Neutrophil (primary cell): ENCODE results near the gene GARNL3.

ENCODE experiments used
- H3K27ac ChIP-seq: fragments of 200-600 bp; sonication (generic); 2 replicates; pipeline ENCODE4 v1.5.1; 2016; ENCODE audit warnings: mild to moderate bottlenecking, moderate library complexity
- H3K27me3 ChIP-seq: fragments of 200-600 bp; sonication (generic); 2 replicates; pipeline ENCODE4 v1.6.0; 2016; ENCODE audit warnings: mild to moderate bottlenecking
- H3K36me3 ChIP-seq: fragments of 200-600 bp; sonication (generic); 2 replicates; pipeline ENCODE4 v1.5.1; 2017
- H3K4me1 ChIP-seq, 2 experiments: fragments of 200-600 bp in 1 of 2; sonication (generic) in 1 of 2; 1 replicate in 1 of 2; 2 replicates in 1 of 2; pipeline versions ENCODE4 v1.5.1 to v1.6.1; 2013 to 2016; ENCODE audit warnings: low read depth in 1 of 2, low read length in 1 of 2, mild to moderate bottlenecking in 1 of 2, moderate library complexity in 1 of 2; ENCODE audit not compliant: control insufficient read depth in 1 of 2, insufficient read depth in 1 of 2
- H3K4me3 ChIP-seq, 2 experiments: fragments of 200-600 bp in 1 of 2; sonication (generic) in 1 of 2; 1 replicate in 1 of 2; 2 replicates in 1 of 2; pipeline ENCODE4 v1.5.1; 2013 to 2016; ENCODE audit warnings: low read depth in 1 of 2, low read length in 1 of 2, mild to moderate bottlenecking in 1 of 2, moderate library complexity in 1 of 2
- H3K9me3 ChIP-seq: fragments of 200-600 bp; sonication (generic); 2 replicates; pipeline ENCODE4 v1.5.1; 2016
- TF ChIP-seq, protein P1 (sequence below): fragments of 200-600 bp; sonication (generic); IDR thresholded peaks from 2 replicates; pipeline ENCODE4 v1.5.1; 2016; ENCODE audit warnings: antibody characterized with exemption

The GARNL3 gene

GRCh38 chr9:127424676-127424999, 160.1 kb downstream of the GARNL3 start:
- H3K36me3 ChIP-seq: peaks cover 12% of the 10 kb centered on the region
- TF ChIP-seq, protein P1, sequence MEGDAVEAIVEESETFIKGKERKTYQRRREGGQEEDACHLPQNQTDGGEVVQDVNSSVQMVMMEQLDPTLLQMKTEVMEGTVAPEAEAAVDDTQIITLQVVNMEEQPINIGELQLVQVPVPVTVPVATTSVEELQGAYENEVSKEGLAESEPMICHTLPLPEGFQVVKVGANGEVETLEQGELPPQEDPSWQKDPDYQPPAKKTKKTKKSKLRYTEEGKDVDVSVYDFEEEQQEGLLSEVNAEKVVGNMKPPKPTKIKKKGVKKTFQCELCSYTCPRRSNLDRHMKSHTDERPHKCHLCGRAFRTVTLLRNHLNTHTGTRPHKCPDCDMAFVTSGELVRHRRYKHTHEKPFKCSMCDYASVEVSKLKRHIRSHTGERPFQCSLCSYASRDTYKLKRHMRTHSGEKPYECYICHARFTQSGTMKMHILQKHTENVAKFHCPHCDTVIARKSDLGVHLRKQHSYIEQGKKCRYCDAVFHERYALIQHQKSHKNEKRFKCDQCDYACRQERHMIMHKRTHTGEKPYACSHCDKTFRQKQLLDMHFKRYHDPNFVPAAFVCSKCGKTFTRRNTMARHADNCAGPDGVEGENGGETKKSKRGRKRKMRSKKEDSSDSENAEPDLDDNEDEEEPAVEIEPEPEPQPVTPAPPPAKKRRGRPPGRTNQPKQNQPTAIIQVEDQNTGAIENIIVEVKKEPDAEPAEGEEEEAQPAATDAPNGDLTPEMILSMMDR: no peak
- peaks cover 25% of the 10 kb centered on the region in 2 experiments for H3K4me1 ChIP-seq
- H3K4me3 ChIP-seq: peak overlapping the region; percentile 85 to 92
- H3K27ac ChIP-seq: peak overlapping the region; percentile 85
- no peaks in the 10 kb centered on the region for H3K9me3 ChIP-seq
- H3K27me3 ChIP-seq: no peaks in the 10 kb centered on the region

- TF ChIP-seq, protein P1: no peak
- Histone ChIP-seq H3K9me3 (no peaks in the 10 kb centered on the region), H3K27me3 (no peaks in the 10 kb centered on the region), H3K4me1 (peaks cover 25% of the 10 kb centered on the region in 2 experiments), H3K36me3 (peaks cover 25% of the 10 kb centered on the region), H3K27ac (no peak overlapping the region), H3K4me3 (no peak overlapping the region)
Observed at GRCh38 chr9:127426756-127427155, 162.2 kb downstream of the GARNL3 start.

DNA sequence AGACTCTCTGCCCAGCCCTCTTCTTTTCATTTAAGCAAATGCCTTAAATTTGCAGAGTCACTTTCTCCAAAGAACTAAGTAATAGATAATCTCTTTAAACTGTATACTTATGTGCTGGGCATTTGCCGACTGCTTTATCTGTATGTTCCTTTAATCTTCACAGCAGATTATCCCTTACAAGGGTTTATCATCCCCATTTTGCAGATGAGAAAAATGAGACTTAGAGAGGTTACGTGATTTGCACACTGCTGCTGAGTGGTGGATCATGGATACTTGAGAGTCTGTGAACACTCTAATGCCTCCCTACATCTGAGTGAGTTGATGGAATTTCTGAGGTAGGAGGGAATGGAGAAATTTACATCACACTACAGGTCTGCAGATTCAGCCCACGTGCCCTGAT, 163.8 kb downstream of the GARNL3 start:
- Histone ChIP-seq H3K36me3 (peaks cover 30% of the 10 kb centered on the region), H3K4me3 (no peak overlapping the region), H3K9me3 (no peaks in the 10 kb centered on the region), H3K4me1 (peaks cover 23 to 24% of the 10 kb centered on the region in 2 experiments), H3K27me3 (no peaks in the 10 kb centered on the region), H3K27ac (no peak overlapping the region)
- TF ChIP-seq, protein P1: no peak

DNA sequence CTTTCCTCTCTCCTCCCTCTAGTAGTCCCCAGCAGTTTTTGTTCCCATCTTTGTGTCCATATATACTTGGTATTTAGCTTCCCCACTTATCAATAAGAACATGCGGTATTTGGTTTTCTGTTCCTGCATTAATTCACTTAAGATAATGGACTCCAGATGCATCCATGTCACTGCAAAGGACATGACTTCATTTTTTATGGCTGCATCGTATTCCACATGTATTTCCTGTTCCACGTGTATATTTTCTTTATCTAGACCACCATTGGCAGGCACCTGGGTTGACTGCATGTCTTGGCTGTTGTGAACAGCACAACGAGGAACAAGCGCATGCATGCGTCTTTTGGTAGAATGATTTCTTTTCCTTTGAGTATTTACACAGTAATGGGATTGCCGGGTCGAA, 165.8 kb downstream of the GARNL3 start:
- no peaks in the 10 kb centered on the region for H3K27me3 ChIP-seq
- peaks cover 5 to 7% of the 10 kb centered on the region in 2 experiments for H3K4me1 ChIP-seq
- no peaks in the 10 kb centered on the region for H3K9me3 ChIP-seq
- H3K36me3 ChIP-seq: peaks cover 51% of the 10 kb centered on the region
- H3K27ac ChIP-seq: no peak overlapping the region
- TF ChIP-seq, protein P1: no peak
- no peak overlapping the region for H3K4me3 ChIP-seq

- Histone ChIP-seq H3K27ac (no peak overlapping the region), H3K36me3 (peaks cover 97% of the 10 kb centered on the region)
- TF ChIP-seq, protein P1: no peak
Observed at GRCh38 chr9:127437497-127438264, 173.1 kb downstream of the GARNL3 start.

More at GRCh38 chr9:127437497-127438264, 173.1 kb downstream of the GARNL3 start:
- H3K9me3 ChIP-seq: no peaks in the 10 kb centered on the region
- H3K4me3 ChIP-seq: no peak overlapping the region
- H3K27me3 ChIP-seq: no peaks in the 10 kb centered on the region
- no peaks in the 10 kb centered on the region for H3K4me1 ChIP-seq
